Loucy (cell line): ENCODE data around the gene TDRD9.

ENCODE experiments used
- H2AFZ ChIP-seq: fragments of 200-600 bp; sonication (generic); 2 replicates; pipeline ENCODE4 v1.6.0; 2016; ENCODE audit warnings: antibody characterized with exemption, mild to moderate bottlenecking, low read length, moderate library complexity
- H3F3A ChIP-seq: fragments of 200-600 bp; 2 replicates; pipeline ENCODE4 v1.6.0; 2016; ENCODE audit warnings: antibody characterized with exemption, low read depth, mild to moderate bottlenecking
- H3K27me3 ChIP-seq: fragments of 200-600 bp; sonication (generic); 2 replicates; pipeline ENCODE4 v1.6.1; 2014; ENCODE audit warnings: low read length, mild to moderate bottlenecking; ENCODE audit not compliant: insufficient read depth, poor library complexity, severe bottlenecking
- H3K36me3 ChIP-seq: fragments of 200-600 bp; sonication (generic); 2 replicates; pipeline ENCODE4 v1.6.1; 2016; ENCODE audit warnings: low read length; ENCODE audit not compliant: insufficient read depth
- H3K4me1 ChIP-seq: fragments of 200-600 bp; sonication (generic); 2 replicates; pipeline ENCODE4 v1.5.1; 2014; ENCODE audit warnings: low read length, mild to moderate bottlenecking; ENCODE audit not compliant: insufficient read depth, poor library complexity, severe bottlenecking
- H3K4me2 ChIP-seq: fragments of 200-600 bp; sonication (generic); 2 replicates; pipeline ENCODE4 v1.6.0; 2014; ENCODE audit warnings: antibody characterized with exemption, low read length, low read depth, mild to moderate bottlenecking; ENCODE audit not compliant: poor library complexity, severe bottlenecking
- H3K4me3 ChIP-seq: fragments of 200-600 bp; sonication (generic); 2 replicates; pipeline ENCODE4 v1.5.1; 2014; ENCODE audit warnings: low read length, mild to moderate bottlenecking, mixed read lengths; ENCODE audit not compliant: poor library complexity, severe bottlenecking
- H3K79me2 ChIP-seq: fragments of 200-600 bp; sonication (generic); 2 replicates; pipeline ENCODE4 v1.6.1; 2014; ENCODE audit warnings: low read length; ENCODE audit not compliant: insufficient read depth
- H3K9ac ChIP-seq: fragments of 200-600 bp; sonication (generic); 2 replicates; pipeline ENCODE4 v1.6.0; 2014; ENCODE audit warnings: mild to moderate bottlenecking, low read depth, low read length, moderate library complexity; ENCODE audit not compliant: poor library complexity, severe bottlenecking
- H3K9me2 ChIP-seq: fragments of 200-600 bp; sonication (generic); replicated peaks from 2 replicates; pipeline ENCODE4 v1.6.1; 2016; ENCODE audit warnings: low read depth, low read length, mixed read lengths
- H3K9me3 ChIP-seq: fragments of 200-600 bp; sonication (generic); 2 replicates; pipeline ENCODE4 v1.6.1; 2014; ENCODE audit warnings: mild to moderate bottlenecking, antibody characterized with exemption, low read length, low read depth; ENCODE audit not compliant: insufficient read depth
- H4K20me1 ChIP-seq: fragments of 200-600 bp; sonication (generic); 2 replicates; pipeline ENCODE4 v1.6.0; 2014; ENCODE audit warnings: antibody characterized with exemption, low read length, mild to moderate bottlenecking; ENCODE audit not compliant: insufficient read depth, poor library complexity, severe bottlenecking
- CTCF ChIP-seq: fragments of 200-600 bp; sonication (generic); conservative IDR thresholded peaks from 2 replicates; pipeline ENCODE4 v1.5.1; 2014; ENCODE audit warnings: mild to moderate bottlenecking, antibody characterized with exemption, low read length
- EZH2phosphoT487 ChIP-seq: fragments of 200-600 bp; IDR thresholded peaks from 2 replicates; pipeline ENCODE4 v1.6.1; 2018; ENCODE audit warnings: antibody characterized with exemption, mild to moderate bottlenecking, moderate library complexity, borderline replicate concordance

TDRD9 gene

GRCh38 chr14:104025534-104025933 is 97.3 kb downstream of the TDRD9 start:
- Histone ChIP-seq H3K27me3 (no peaks in the 10 kb centered on the region), H2AFZ (no peak overlapping the region), H4K20me1 (no peaks in the 10 kb centered on the region), H3K4me3 (no peak overlapping the region), H3K79me2 (no peaks in the 10 kb centered on the region), H3K36me3 (no peaks in the 10 kb centered on the region), H3K4me1 (no peaks in the 10 kb centered on the region), H3K9ac (no peak overlapping the region), H3K9me3 (no peaks in the 10 kb centered on the region), H3F3A (no peaks in the 10 kb centered on the region), H3K4me2 (no peak overlapping the region), H3K9me2 (no peaks in the 10 kb centered on the region)
- TF ChIP-seq EZH2phosphoT487 (no peak), CTCF (no peak)

GRCh38 chr14:104026024-104026423 is 97.8 kb downstream of the TDRD9 start:
- H3F3A ChIP-seq = no peaks in the 10 kb centered on the region
- H3K9ac ChIP-seq = no peak overlapping the region
- H4K20me1 ChIP-seq = no peaks in the 10 kb centered on the region
- H3K4me3 ChIP-seq = no peak overlapping the region
- no peaks in the 10 kb centered on the region for H3K4me1 ChIP-seq
- no peaks in the 10 kb centered on the region for H3K79me2 ChIP-seq
- no peaks in the 10 kb centered on the region for H3K9me2 ChIP-seq
- H2AFZ ChIP-seq = no peak overlapping the region
- H3K27me3 ChIP-seq = no peaks in the 10 kb centered on the region
- no peak for TF ChIP-seq CTCF
- no peak for TF ChIP-seq EZH2phosphoT487
- no peaks in the 10 kb centered on the region for H3K36me3 ChIP-seq
- H3K9me3 ChIP-seq = no peaks in the 10 kb centered on the region
- no peak overlapping the region for H3K4me2 ChIP-seq

- Histone ChIP-seq H3K4me2 (no peak overlapping the region), H3K4me3 (no peak overlapping the region), H3K36me3 (no peaks in the 10 kb centered on the region), H3K9me2 (no peaks in the 10 kb centered on the region), H4K20me1 (no peaks in the 10 kb centered on the region), H3K4me1 (no peaks in the 10 kb centered on the region), H2AFZ (no peak overlapping the region), H3K9ac (no peak overlapping the region), H3K79me2 (no peaks in the 10 kb centered on the region), H3K27me3 (no peaks in the 10 kb centered on the region), H3F3A (no peaks in the 10 kb centered on the region), H3K9me3 (no peaks in the 10 kb centered on the region)
- no peak for TF ChIP-seq EZH2phosphoT487
- TF ChIP-seq CTCF = no peak
These were observed 102.7 kb downstream of the TDRD9 start for GRCh38 chr14:104030958-104031357.
